Left hindlimb (tissue), 1 donor: ENCODE data around the gene DDX18.

Experiments used
- DNase-seq: peaks from one replicate; pipeline ENCODE4 v3.0.0-alpha.2; 2018

DDX18 gene

DNA sequence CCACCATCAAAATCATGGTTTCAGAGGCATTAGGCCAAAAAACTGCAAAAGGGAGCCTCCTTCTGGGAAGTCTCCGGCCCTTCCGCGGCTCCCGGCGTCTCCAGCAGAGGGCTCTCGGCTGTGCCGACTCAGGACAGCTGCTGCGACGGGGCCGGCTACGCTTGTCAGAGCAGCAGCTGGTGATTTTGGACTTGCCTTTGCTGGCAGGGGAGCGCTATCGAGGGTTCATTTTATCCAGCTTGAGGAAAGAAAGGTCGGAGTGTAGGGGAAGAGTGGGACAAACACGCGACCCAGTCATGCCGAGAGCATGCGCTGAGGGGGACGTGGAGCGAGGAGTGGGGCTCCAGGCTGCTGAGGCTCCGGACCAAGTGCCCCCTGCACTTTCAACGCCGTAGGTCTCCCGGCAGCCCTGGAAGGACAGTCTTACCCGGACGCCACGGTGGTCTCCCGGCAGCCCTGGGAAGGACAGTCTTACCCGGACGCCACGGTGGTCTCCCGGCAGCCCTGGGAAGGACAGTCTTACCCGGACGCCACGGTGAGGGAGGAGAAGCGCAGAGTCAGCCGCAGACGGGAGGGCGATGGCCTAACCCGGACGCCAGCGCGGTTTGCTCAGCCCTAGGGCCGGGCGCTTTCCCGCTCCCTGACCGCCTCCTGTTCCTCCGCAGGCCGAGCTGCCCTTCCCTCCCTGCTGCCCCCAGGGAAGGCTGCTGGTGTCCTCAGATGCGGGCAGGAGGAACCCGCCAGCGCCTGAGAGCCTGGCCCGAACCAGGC is 21.7 kb downstream of the DDX18 start:
- peak; percentile 89 for DNase-seq

DNA sequence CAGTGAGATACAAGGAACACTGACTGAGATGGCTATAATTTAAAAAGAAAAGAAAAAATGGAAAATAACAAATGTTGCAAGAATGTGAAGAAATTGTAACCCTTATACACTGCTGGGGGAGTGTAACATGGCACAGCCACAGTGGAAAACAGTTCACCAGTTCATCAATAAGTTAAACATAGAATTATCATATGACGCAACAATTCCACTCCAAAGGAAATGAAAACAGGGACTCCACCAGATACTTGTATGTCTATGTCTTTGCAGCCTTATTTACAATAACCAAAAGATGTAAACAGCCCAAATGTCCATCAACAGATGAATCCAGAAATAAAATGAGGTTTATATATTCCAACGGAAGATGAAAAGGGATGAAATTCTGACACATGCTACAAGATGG is 30.8 kb downstream of the DDX18 start:
- no peak for DNase-seq

DNA sequence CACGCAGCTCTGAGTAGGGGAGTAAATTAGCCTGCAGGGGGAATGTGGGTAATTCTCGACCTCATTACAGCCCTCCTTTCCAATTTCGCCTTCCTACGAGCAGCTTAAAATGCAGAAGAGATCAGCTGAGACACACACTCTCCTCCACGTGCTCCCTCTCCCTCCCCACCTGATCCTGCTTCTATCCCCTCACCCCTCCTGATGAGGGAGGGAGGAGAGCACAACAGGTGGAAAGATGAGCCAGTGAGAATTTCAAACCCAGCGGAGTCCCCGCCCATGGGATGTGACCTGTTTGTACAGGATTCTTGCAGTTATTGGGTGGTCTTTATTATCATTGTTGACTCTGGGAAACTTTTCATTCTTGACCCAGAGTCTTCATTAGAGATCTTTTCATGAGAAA is 35.5 kb downstream of the DDX18 start:
- no peak for DNase-seq

DNA sequence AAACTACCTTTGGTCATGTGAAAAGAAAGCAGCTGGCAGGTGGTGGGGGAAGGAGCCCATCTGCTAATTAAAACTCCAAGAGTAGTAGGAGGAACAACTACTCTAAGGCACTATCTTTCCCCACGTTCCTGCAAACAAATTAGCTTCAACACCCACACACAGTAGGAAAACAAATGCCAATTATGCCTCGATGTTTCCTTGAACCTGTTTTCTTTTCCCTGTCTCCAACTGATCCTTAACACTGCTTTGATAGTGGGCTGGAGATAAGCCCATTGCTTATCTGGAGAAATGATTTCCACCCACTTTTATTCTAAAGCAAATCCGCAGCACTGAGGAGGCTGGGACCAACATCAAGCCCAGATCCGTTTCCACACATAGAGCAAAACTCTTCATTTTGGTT is 36.0 kb downstream of the DDX18 start:
- DNase-seq = no peak

DNA sequence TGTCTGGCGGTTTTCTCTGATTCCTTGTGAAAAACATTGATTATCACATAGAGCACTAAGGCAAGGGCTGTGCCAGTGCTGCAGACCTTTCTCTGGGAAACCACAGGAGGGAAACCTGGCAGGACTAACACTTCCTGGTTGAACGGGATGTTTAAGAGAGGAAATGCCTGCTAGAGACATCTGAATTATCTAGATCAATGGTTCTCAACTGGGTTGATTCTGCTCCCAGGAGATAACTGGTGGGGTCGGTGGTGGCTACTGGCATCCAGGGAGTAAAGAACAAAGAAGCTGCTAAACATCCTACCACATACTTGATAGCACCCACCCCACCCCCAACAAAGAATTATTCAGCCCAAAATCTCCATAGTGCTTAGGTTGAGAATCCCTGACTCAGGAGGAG is 37.5 kb downstream of the DDX18 start:
- no peak for DNase-seq

DNA sequence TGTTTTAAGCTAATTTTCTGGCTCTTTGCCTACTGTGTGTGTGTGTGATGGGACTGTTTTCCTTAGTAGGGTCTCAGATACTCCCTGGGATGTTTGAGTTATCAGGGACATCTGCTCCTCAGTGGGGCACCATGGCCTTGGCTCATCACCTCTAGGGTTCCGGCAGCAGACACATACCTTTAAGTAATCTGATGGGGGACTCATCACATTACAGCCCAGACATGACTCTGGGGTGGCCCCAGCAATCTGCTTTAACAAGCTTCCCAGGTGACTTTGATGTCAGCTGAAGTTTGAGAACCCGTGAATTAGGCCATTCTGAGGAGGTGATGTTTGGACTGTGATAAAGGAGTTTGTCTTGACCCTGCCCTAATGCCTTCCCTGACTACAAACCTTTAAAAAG is 38.8 kb downstream of the DDX18 start:
- no peak for DNase-seq

DNA sequence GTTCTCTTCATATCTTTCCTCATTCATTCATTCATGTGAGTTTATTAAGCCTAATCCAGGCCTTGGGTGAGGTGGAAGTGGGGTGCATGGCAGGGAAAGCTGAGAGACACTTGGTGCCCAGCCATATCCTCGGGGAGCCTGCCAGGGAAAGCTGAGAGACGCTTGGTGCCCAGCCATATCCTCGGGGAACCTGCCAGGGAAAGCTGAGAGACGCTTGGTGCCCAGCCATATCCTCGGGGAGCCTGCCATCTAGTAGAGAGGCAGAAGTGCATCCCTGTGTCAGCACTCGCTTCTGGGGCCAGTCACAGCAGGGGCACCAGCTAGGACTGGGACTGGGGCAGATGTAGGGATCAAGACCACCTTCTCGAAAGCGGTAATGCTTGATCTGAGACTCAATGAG is 39.4 kb downstream of the DDX18 start:
- DNase-seq = no peak

DNA sequence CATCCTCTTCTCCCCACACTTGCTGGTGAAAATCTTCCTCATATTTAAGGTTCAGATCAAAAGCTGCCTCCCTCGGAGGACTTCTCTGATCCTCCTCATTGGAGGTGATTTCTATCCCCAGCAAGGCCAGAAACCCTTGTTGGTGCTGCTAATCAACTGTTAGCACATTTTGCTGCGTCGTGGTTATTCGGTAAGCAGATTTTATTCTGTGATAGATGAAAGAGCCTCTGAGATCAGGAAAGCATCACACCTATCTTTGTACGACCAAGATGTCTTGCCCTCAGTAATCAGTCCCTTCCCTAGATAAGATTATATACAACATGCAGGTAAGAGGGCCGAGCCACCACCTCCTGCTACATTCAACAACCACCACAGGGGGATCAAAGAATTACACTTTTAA is 40.1 kb downstream of the DDX18 start:
- no peak for DNase-seq

DNA sequence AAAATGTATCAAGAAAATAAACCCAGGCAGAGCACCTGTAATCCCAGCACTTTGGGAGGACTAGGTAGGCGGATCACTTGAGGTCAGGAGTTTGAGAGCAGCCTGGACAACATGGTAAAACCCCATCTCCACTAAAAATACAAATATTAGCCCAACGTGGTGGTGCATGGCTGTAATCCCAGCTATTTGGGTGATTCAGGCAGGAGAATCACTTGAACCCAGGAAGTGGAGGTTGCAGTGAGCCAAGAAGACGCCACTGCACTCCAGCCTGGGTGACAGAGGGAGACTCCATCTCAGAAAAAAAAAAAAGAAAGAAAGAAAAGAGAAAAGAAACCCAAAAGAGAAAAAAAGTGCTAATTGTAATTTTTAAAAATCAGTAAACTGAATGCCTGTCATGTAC is 41.4 kb downstream of the DDX18 start:
- DNase-seq = no peak

DNA sequence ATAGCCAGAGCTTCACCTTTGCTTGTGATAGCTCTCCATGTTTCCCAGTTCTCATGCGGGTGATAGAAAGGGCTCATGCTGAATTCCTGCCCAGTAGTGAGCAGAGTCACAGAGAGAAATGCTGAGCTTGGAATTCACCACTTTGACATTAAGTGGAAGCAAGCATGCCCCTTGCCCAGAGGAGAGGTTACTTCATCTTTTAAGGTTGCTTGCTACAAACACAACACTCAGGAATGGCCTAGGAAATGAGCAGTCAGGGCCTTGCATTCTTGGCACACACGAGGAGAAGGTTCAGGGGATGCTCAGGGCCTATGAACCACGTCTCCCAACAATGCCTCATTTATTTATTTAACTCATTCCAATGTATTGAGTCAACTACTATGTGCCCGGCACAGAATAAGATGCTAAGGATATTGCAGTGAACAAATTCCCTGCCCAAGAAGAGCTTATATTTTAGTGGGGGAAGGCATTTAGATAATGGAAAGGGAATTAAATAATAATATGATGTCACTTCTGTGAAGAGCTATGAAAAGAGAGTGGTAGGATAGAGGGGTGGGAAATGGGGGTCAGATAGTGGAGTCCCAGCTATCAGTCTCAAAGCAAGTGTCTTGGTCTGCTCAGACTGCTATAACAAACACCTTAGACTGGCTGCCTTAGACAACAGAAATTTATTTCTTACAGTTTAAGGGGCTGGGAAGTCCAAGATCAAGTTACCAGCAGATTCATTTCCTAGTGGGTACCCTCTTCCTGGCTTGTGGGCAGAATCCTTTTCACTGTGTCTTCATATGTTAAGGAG is 42.1 kb downstream of the DDX18 start:
- DNase-seq = no peak

DNA sequence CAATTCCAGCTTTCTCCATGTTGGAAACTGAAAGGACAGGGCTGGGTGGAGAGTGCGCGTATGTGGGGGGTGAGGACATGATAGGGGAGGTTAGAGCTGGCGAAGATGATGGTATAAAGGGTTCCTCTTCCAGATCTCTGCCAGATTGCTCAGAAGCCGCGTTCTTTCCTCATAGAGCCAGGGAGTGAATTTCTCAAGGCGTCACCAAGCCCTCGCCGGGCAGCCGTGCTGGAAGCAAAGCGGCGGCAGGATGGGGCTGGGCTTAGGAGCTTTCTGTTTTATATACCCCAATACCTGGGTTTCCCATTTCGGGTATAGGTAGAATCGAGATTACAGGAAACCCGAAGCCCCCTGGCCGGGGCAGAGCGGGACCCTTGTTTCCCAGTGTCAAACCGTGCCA is 43.8 kb downstream of the DDX18 start:
- DNase-seq = no peak

DNA sequence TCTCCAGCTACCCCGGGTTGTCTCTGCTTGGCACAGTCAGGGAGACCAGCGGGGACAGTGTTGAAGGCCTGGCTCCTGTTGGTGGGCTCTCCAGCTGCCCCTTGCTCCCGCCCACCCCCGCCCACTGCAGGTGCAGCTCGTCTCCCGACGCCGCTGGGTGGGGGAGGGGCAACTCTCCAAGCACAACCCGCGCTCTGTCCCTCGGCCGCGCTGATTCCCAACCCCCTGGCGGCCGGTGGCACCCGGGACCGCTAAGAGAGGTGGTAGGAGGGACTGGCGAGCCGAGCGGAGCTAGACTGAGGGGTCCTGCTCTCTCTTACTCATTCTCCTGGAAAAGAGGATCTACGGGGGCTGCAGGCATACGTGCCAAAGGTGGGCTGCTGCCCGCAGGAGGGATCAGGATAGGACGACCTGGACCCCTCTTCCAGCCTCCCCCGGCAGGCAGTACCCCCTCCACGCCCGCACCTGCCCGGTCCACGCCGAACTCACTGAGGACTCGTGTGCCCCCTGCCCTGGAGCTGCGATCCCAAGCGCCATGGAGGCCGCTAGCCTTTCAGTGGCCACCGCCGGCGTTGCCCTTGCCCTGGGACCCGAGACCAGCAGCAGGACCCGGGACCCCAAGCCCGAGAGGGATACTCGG is 44.5 kb downstream of the DDX18 start:
- DNase-seq = no peak

DNA sequence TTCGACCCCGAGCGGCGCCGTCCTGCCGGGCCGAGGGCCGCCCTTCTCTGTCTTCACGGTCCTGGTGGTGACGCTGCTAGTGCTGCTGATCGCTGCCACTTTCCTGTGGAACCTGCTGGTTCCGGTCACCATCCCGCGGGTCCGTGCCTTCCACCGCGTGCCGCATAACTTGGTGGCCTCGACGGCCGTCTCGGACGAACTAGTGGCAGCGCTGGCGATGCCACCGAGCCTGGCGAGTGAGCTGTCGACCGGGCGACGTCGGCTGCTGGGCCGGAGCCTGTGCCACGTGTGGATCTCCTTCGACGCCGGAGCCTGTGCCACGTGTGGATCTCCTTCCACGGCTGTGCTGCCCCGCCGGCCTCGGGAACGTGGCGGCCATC is 45.0 kb downstream of the DDX18 start:
- no peak for DNase-seq

DNA sequence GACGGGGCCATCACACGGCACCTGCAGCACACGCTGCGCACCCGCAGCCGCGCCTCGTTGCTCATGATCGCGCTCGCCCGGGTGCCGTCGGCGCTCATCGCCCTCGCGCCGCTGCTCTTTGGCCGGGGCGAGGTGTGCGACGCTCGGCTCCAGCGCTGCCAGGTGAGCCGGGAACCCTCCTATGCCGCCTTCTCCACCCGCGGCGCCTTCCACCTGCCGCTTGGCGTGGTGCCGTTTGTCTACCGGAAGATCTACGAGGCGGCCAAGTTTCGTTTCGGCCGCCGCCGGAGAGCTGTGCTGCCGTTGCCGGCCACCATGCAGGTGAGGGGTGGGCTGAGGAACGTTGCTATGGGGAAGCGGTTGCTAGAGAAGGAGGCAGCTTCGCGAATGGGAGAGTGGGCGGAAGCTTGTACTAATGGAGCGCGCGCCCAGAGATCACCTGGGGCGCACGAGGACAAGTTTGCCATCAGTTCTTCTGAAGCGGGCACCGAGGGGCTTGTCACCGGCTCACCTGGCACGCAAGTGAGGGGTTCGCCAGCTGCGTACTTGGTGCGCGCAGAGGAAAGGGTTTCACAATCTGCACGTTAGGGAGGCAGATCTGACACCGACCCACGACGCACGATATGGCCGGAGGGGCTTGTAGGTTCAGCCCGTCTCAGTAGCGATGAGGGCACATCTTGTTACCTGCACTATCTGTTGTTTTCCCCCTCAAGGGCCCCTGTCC is 45.6 kb downstream of the DDX18 start:
- no peak for DNase-seq

DNA sequence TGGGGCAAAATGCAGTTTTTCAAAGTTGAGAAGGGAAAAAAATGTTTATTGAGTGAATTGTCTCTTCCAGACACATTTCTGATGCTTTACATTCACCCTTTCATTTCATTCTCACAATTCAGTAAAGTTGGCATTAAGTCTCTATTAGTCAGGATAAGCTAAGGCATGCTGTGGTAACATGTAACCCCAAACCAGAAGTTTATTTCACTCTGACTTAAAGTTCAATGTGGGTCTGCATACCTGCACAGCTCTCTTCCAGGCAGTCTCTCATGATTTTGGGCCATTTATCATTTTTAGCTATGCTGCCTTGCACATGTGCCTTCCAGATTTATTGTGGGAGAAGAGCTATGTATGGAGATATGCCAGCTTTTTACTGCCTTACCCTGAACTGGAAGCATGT is 48.0 kb downstream of the DDX18 start:
- DNase-seq = no peak

DNA sequence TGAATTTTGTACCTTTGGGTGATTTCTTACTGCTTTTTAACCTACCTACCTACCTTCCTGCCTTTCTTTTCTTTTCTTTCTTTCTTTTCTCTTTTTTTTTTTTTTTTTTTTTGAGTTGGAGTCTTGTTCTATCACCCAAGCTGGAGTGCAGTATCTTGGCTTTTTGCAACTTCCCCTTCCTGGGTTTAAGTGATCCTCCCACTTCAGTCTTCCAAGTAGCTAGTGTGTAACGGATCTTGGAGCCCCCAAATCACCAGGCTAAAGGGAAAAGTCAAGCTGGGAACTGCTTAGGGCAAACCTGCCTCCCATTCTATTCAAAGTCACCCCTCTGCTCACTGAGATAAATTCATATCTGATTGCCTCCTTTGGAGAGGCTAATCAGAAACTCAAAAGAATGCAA is 61.3 kb downstream of the DDX18 start:
- DNase-seq = no peak

DNA sequence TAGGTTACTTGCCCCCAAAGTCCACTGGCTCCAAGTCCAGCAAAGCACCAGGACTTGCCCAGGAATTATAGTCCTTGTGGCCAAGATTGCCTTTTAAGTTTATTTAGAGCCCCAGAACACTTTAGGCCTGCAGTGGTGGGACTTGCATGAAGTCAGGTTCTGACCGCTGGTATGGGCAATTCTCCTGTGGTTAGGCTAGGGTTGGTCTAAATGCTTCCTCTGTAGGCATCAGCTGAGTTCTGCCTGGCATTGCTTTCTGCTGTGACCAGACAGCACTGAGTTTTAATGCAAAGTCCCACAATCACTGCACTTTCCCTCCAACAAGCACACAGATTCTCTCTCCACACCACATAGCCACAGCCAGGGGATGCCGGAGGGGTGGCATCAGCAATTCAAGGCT is 64.5 kb downstream of the DDX18 start:
- DNase-seq = no peak
